Measurements from ENCODE around the gene MICU1. TPM values are rescaled to one million over a fixed set of nuclear protein-coding genes. Genes with fewer than 3 reads are reported as not detected.

Gene MICU1
- total RNA-seq, 3 donors from 2014 or later: 27.2 to 44.3 (median 33.9) TPM

- Histone ChIP-seq H3K9me3 (no peaks in the 10 kb centered on the region), H3K36me3 (no peaks in the 10 kb centered on the region), H3K27ac (peak overlapping the region; percentile 95 to 97), H3K4me3 (no peak overlapping the region), H3K27me3 (no peaks in the 10 kb centered on the region), H3K4me1 (peaks cover 30 to 50% of the 10 kb centered on the region in 2 donors)
- TF ChIP-seq POLR2A (IDR thresholded peaks at IDR 0.05): no peak
- no peak for TF ChIP-seq CTCF (IDR thresholded peaks at IDR 0.05)
- TF ChIP-seq POLR2AphosphoS5 (IDR thresholded peaks at IDR 0.05): no peak
- intact Hi-C loops (cut with DNase I; ENCODE audit: low total_unique reads): loop anchor here (10.0 kb wide), 1 partner anchor 279 kb away; no protein-coding TSS in a partner anchor
- no peak for DNase-seq (ENCODE audit: low spot score in 2 of 2)
Observed at GRCh38 chr10:72333112-72334015, 292.5 kb downstream of the MICU1 start.

- Histone ChIP-seq H3K4me3 (peak overlapping the region in 1 of 3 donors; percentile 25), H3K9me3 (no peaks in the 10 kb centered on the region), H3K27me3 (no peaks in the 10 kb centered on the region), H3K36me3 (no peaks in the 10 kb centered on the region), H3K4me1 (peaks cover 30 to 56% of the 10 kb centered on the region in 2 donors), H3K27ac (peak overlapping the region; percentile 95 to 97)
- TF ChIP-seq CTCF (IDR thresholded peaks at IDR 0.05): no peak
- TF ChIP-seq POLR2AphosphoS5 (IDR thresholded peaks at IDR 0.05): no peak
- no peak for TF ChIP-seq POLR2A (IDR thresholded peaks at IDR 0.05)
- DNase-seq (ENCODE audit: low spot score in 2 of 2): no peak
- intact Hi-C loops (cut with DNase I; ENCODE audit: low total_unique reads): loop anchor here (10.0 kb wide), 1 partner anchor 278 kb away; no protein-coding TSS in a partner anchor
Observed at GRCh38 chr10:72332423-72333111, 293.3 kb downstream of the MICU1 start.

- peak; percentile 88 to 92 for DNase-seq (ENCODE audit: low spot score in 2 of 2)
- H3K36me3 ChIP-seq: no peaks in the 10 kb centered on the region
- peak overlapping the region in 2 of 3 donors; percentile 7 to 25 for H3K4me3 ChIP-seq
- intact Hi-C loops (cut with DNase I; ENCODE audit: low total_unique reads): loop anchor here (10.0 kb wide), 1 partner anchor 277 kb away; no protein-coding TSS in a partner anchor
- no peaks in the 10 kb centered on the region for H3K9me3 ChIP-seq
- peak in 2 of 3 donors; percentile 39 to 54 for TF ChIP-seq POLR2AphosphoS5 (IDR thresholded peaks at IDR 0.05)
- peak in 2 of 3 donors; percentile 53 to 62 for TF ChIP-seq CTCF (IDR thresholded peaks at IDR 0.05)
- TF ChIP-seq POLR2A (IDR thresholded peaks at IDR 0.05): no peak
- peak overlapping the region; percentile 95 to 97 for H3K27ac ChIP-seq
- no peaks in the 10 kb centered on the region for H3K27me3 ChIP-seq
- peaks cover 25 to 53% of the 10 kb centered on the region in 2 donors for H3K4me1 ChIP-seq
Observed at GRCh38 chr10:72331575-72332422, 294.1 kb downstream of the MICU1 start.

GRCh38 chr10:72330069-72330426 lies 295.8 kb downstream of the MICU1 start:
- H3K4me3 ChIP-seq: no peak overlapping the region
- H3K27me3 ChIP-seq: no peaks in the 10 kb centered on the region
- peaks cover 9 to 42% of the 10 kb centered on the region in 2 donors for H3K4me1 ChIP-seq
- peak overlapping the region; percentile 33 to 78 for H3K27ac ChIP-seq
- intact Hi-C loops (cut with DNase I; ENCODE audit: low total_unique reads): loop anchor here (10.0 kb wide), 1 partner anchor 275 kb away; no protein-coding TSS in a partner anchor
- DNase-seq (ENCODE audit: low spot score in 2 of 2): no peak
- no peaks in the 10 kb centered on the region for H3K36me3 ChIP-seq
- TF ChIP-seq CTCF (IDR thresholded peaks at IDR 0.05): no peak
- no peak for TF ChIP-seq POLR2A (IDR thresholded peaks at IDR 0.05)
- TF ChIP-seq POLR2AphosphoS5 (IDR thresholded peaks at IDR 0.05): no peak
- no peaks in the 10 kb centered on the region for H3K9me3 ChIP-seq
